H4 (cell line): ENCODE results near the gene CABLES1. TPM values are rescaled to one million over a fixed set of nuclear protein-coding genes. Genes with fewer than 3 reads are reported as not detected.

Experiments
- DNase-seq: peaks from one replicate; pipeline ENCODE4 v3.0.0-alpha.2; 2015; ENCODE audit warnings: low spot score
- total RNA-seq: library from RNA; depleted of rRNA; stranded (reverse); fragments of >200 nt; shearing (Covaris generic); gene quantifications from 2 replicates; pipeline ENCODE4 v1.2.3, GENCODE V29; 2014; rRNA removed

Gene CABLES1
- total RNA-seq, 1 experiment from 2014 or later = 9.6 TPM

GRCh38 chr18:23301972-23302371, 166.7 kb downstream of the CABLES1 start:
- no peak for DNase-seq

- DNase-seq = no peak
Observed at GRCh38 chr18:23302511-23302850, 167.2 kb downstream of the CABLES1 start.

- DNase-seq = peak; percentile 63
Observed at GRCh38 chr18:23302851-23303527, 167.7 kb downstream of the CABLES1 start.

GRCh38 chr18:23306822-23307221, 171.5 kb downstream of the CABLES1 start:
- no peak for DNase-seq

- peak; percentile 23 for DNase-seq
Observed at GRCh38 chr18:23307567-23308295, 172.4 kb downstream of the CABLES1 start.

Other genes with a start within 250 kb of the CABLES1 start
- 38.6 and 59.9 TPM in 2 replicates for gene RBBP8, start 202.2 kb upstream of the CABLES1 start, total RNA-seq